GM12878 (cell line): ENCODE data around the gene BICC1. TPM values are rescaled to one million over a fixed set of nuclear protein-coding genes. Genes with fewer than 3 reads are reported as not detected.

Experiments used
- ATAC-seq: fragments of 200-7000 bp; cut with Tn5 transposase; 3 replicates; pipeline ENCODE4 v1.9.1; 2020; ENCODE audit warnings: mild to moderate bottlenecking, moderate library complexity
- BruUV-seq: library from RNA; stranded (reverse); fragments of 400-500 nt; replicated peaks from 2 replicates; lab custom pipeline; 2021; lab: Mats Ljungman, UMichigan
- CTCF ChIA-PET: fragments of 300-600 bp; sonication (Branson Sonifier 250); formaldehyde crosslinking; extraction: SDS; loops from one replicate; lab custom pipeline; 2021; ENCODE audit warnings: inconsistent platforms; lab: Yijun Ruan, JAX
- POLR2A ChIA-PET: fragments of 350-600 bp; formaldehyde crosslinking; extraction: SDS; loops from one replicate; lab custom pipeline; 2021; ENCODE audit warnings: inconsistent platforms; lab: Charles Lee
- RAD21 ChIA-PET: fragments of 300-600 bp; sonication (Branson Sonifier 250); formaldehyde crosslinking; loops from one replicate; lab custom pipeline; 2023; ENCODE audit warnings: antibody characterized with exemption; ENCODE audit not compliant: unreplicated experiment; lab: Charles Lee
- SMC1A ChIA-PET: fragments of 300-600 bp; sonication (Branson Sonifier 250); formaldehyde crosslinking; loops from one replicate; lab custom pipeline; 2023; ENCODE audit not compliant: unreplicated experiment, uncharacterized antibody; lab: Charles Lee
- DNase-seq: peaks from one replicate; pipeline ENCODE4 v3.0.0-alpha.2; 2011; ENCODE audit warnings: low read depth, low spot score
- FAIRE-seq: peaks from 3 replicates; lab custom pipeline; 2011; peaks lifted over from hg19 to GRCh38; lab: Jason Lieb, UNC
- H2AFZ ChIP-seq: 2 replicates; pipeline ENCODE4 v1.6.0; 2011; ENCODE audit warnings: low read depth, low read length, control low read depth; ENCODE audit not compliant: control insufficient read depth
- H3K27ac ChIP-seq: 2 replicates; pipeline ENCODE4 v1.5.1; 2011; ENCODE audit warnings: control low read depth; ENCODE audit not compliant: control insufficient read depth, insufficient read depth
- H3K27me3 ChIP-seq, 2 experiments: replicated peaks in 1 of 2; 2 replicates each; pipeline versions ENCODE4 v1.6.0 to v1.6.1; 2011; ENCODE audit warnings: low read length in 1 of 2; ENCODE audit not compliant: control insufficient read depth in 2 of 2, insufficient read depth in 2 of 2
- H3K36me3 ChIP-seq, 2 experiments: 2 replicates each; pipeline ENCODE4 v1.5.1; 2011; ENCODE audit warnings: low read length in 1 of 2; ENCODE audit not compliant: control insufficient read depth in 2 of 2, insufficient read depth in 2 of 2
- H3K4me1 ChIP-seq: 2 replicates; pipeline ENCODE4 v1.6.1; 2011; ENCODE audit warnings: mild to moderate bottlenecking, low read length, moderate library complexity, mixed read lengths; ENCODE audit not compliant: control insufficient read depth, insufficient read depth
- H3K4me2 ChIP-seq: 2 replicates; pipeline ENCODE4 v1.6.0; 2011; ENCODE audit warnings: control low read depth; ENCODE audit not compliant: control insufficient read depth, insufficient read depth
- H3K4me3 ChIP-seq: fragments of 200-600 bp; sonication (generic); 2 replicates; pipeline ENCODE4 v1.5.1; 2016
- H3K79me2 ChIP-seq: 2 replicates; pipeline ENCODE4 v1.6.0; 2011; ENCODE audit warnings: low read length; ENCODE audit not compliant: control insufficient read depth, insufficient read depth
- H3K9ac ChIP-seq: 2 replicates; pipeline ENCODE4 v1.8.0; 2011; ENCODE audit warnings: low read length, control low read depth, mixed read lengths; ENCODE audit not compliant: control insufficient read depth, insufficient read depth
- H3K9me3 ChIP-seq: replicated peaks from 3 replicates; pipeline ENCODE4 v1.5.1; 2011; ENCODE audit warnings: mild to moderate bottlenecking, low read length; ENCODE audit not compliant: control insufficient read depth, insufficient read depth
- H4K20me1 ChIP-seq: 2 replicates; pipeline ENCODE4 v1.6.0; 2011; ENCODE audit not compliant: control insufficient read depth, insufficient read depth
- ATF7 ChIP-seq: fragments of 450-650 bp; IDR thresholded peaks from 2 replicates; pipeline ENCODE4 v1.6.1; 2016; ENCODE audit warnings: low read depth, mild to moderate bottlenecking
- CEBPB ChIP-seq, 2 experiments: fragments of 150-350 bp in 1 of 2; IDR thresholded peaks; 2 replicates each; pipeline ENCODE4 v1.6.1; 2012 to 2014; ENCODE audit warnings: low read depth in 2 of 2, low read length in 2 of 2, borderline replicate concordance in 1 of 2, inconsistent platforms in 1 of 2
- ZNF207 ChIP-seq: fragments of 450-650 bp; IDR thresholded peaks from 2 replicates; pipeline ENCODE4 v1.6.1; 2014; ENCODE audit warnings: antibody characterized with exemption, mild to moderate bottlenecking, borderline replicate concordance
- WGBS: methylation state at CpG from one replicate; pipeline ENCODE4 v1.1.6; 2016; ENCODE audit warnings: low lambda C conversion rate; ENCODE audit not compliant: insufficient replicate concordance, insufficient coverage; ENCODE audit errors: missing lambda C conversion rate; 5-methylcytosine and 5-hydroxymethylcytosine counted together
- in situ Hi-C: fragments of 300-500 bp; cut with MboI; formaldehyde crosslinking; loops from 9 replicates; pipeline ENCODE4 v1.14.3; 2018; ENCODE audit warnings: mixed read lengths
- intact Hi-C: fragments of 100-400 bp; cut with micrococcal nuclease; formaldehyde crosslinking; loops from one replicate; pipeline ENCODE4 v1.14.2; 2022; ENCODE audit not compliant: unreplicated experiment
- polyA plus RNA-seq, 11 experiments: library from polyadenylated mRNA; depleted of rRNA in 4 of 11; unstranded in 6 of 11; stranded (reverse) in 5 of 11; fragments of >200 nt; fragmentation: Nextera tagmentation in 4 of 11; fragmentation: Illumina TruSeq in 1 of 11; extraction: Ambion mirVana in 4 of 11; extraction: Trizol in 1 of 11; gene quantifications; 1 replicate in 1 of 11; 2 replicates in 10 of 11; pipeline versions ENCODE4 v1.2.1 to v1.2.3, GENCODE V29; 2011 to 2016; ENCODE audit warnings: inconsistent platforms in 2 of 11, missing spikeins in 2 of 11, low read depth in 1 of 11
- total RNA-seq, 4 experiments: library from RNA; depleted of rRNA in 3 of 4; stranded (reverse); fragments of >200 nt in 3 of 4; fragmentation: Illumina TruSeq in 1 of 4; extraction: Trizol in 1 of 4; gene quantifications; 2 replicates each; pipeline versions ENCODE4 v1.2.1 to v1.2.3, GENCODE V29; 2013 to 2021
- TF ChIP-seq, protein P1 (sequence below): IDR thresholded peaks from 2 replicates; pipeline ENCODE4 v1.6.1; 2011; ENCODE audit warnings: mild to moderate bottlenecking, low read depth, low read length, moderate library complexity; ENCODE audit not compliant: insufficient replicate concordance
- TF ChIP-seq, protein P2 (sequence below): fragments of 450-650 bp; formaldehyde crosslinking; IDR thresholded peaks from 2 replicates; pipeline ENCODE4 v1.5.0; 2022; ENCODE audit warnings: mild to moderate bottlenecking, missing genetic modification characterization

Gene BICC1
- total and polyA plus RNA-seq, 10 of the 15 experiments (the other 5 are each of a cell fraction or from before 2014, with no cell fraction given) = 0.01 to 0.10 (median 0.04) TPM; not detected in 5

DNA sequence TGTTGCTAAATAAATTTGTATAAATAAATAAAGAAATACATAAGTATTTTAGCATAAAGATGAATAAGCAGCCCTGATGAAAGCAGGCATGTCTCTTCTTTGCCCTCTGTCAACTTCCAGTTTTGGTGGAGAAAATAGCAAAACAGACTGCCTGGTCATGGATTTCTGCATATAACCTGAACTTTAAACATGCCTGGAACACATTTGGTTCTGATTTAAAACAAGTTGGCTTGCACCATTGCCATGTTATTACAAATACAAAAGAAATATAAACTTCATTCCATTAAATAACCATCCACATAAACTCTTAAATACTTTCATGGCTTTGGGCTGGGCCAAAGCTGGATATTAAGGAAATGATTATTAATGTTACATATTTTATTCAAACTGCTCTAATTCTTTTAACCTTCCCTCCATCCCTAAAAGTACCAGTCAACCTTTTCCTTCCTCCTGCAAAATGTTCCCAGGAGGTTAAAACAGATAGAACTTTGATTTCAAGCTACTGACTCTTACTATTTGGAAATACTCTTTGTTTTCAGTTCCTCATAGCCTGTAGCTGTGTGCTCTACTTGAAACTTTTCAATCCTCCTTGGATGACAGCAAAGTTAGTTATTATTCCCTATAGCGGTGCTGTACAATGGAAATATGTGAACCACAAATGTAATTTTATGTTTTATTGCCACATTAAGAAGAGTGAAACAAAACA is 96.3 kb downstream of the BICC1 start:
- no peak for FAIRE-seq
- ChIA-PET RAD21 (no interaction called here), SMC1A (no interaction called here), POLR2A (no interaction called here), CTCF (no interaction called here)
- TF ChIP-seq ZNF207 = no peak
- TF ChIP-seq, protein P1, sequence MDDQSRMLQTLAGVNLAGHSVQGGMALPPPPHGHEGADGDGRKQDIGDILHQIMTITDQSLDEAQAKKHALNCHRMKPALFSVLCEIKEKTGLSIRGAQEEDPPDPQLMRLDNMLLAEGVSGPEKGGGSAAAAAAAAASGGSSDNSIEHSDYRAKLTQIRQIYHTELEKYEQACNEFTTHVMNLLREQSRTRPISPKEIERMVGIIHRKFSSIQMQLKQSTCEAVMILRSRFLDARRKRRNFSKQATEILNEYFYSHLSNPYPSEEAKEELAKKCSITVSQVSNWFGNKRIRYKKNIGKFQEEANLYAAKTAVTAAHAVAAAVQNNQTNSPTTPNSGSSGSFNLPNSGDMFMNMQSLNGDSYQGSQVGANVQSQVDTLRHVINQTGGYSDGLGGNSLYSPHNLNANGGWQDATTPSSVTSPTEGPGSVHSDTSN = no peak
- TF ChIP-seq, protein P2, sequence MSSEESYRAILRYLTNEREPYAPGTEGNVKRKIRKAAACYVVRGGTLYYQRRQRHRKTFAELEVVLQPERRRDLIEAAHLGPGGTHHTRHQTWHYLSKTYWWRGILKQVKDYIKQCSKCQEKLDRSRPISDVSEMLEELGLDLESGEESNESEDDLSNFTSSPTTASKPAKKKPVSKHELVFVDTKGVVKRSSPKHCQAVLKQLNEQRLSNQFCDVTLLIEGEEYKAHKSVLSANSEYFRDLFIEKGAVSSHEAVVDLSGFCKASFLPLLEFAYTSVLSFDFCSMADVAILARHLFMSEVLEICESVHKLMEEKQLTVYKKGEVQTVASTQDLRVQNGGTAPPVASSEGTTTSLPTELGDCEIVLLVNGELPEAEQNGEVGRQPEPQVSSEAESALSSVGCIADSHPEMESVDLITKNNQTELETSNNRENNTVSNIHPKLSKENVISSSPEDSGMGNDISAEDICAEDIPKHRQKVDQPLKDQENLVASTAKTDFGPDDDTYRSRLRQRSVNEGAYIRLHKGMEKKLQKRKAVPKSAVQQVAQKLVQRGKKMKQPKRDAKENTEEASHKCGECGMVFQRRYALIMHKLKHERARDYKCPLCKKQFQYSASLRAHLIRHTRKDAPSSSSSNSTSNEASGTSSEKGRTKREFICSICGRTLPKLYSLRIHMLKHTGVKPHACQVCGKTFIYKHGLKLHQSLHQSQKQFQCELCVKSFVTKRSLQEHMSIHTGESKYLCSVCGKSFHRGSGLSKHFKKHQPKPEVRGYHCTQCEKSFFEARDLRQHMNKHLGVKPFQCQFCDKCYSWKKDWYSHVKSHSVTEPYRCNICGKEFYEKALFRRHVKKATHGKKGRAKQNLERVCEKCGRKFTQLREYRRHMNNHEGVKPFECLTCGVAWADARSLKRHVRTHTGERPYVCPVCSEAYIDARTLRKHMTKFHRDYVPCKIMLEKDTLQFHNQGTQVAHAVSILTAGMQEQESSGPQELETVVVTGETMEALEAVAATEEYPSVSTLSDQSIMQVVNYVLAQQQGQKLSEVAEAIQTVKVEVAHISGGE (CRISPR knock-in tag) = no peak
- TF ChIP-seq ATF7 = no peak
- TF ChIP-seq CEBPB (IDR thresholded peaks at IDR 0.05; ENCODE audit: borderline replicate concordance in 1 of 2, low read depth in 2 of 2, low read length in 2 of 2) = no peak
- no peaks in the 10 kb centered on the region for H3K36me3 ChIP-seq
- no peak for DNase-seq
- intact Hi-C loops = no loop called here
- H3K9me3 ChIP-seq = no peaks in the 10 kb centered on the region
- H3K27ac ChIP-seq = no peak overlapping the region
- no peak overlapping the region for H3K9ac ChIP-seq
- no peak overlapping the region for H2AFZ ChIP-seq
- WGBS = 31% methylated on average over 1 of the region's 1 CpG
- no peaks in the 10 kb centered on the region for H3K27me3 ChIP-seq
- no peaks in the 10 kb centered on the region for H3K4me1 ChIP-seq
- in situ Hi-C loops = no loop called here
- no peaks in the 10 kb centered on the region for H4K20me1 ChIP-seq
- H3K4me3 ChIP-seq = no peak overlapping the region
- no TSS peak for BruUV-seq
- H3K4me2 ChIP-seq = no peak overlapping the region
- H3K79me2 ChIP-seq = no peaks in the 10 kb centered on the region
- ATAC-seq = no peak
